Fibroblast of lung (primary cell): Measurements from ENCODE around the gene ABCA2. TPM values are rescaled to one million over a fixed set of nuclear protein-coding genes. Genes with fewer than 3 reads are reported as not detected.
A peak's percentile ranks its signal among the peaks of the same experiment; 100 is the strongest.

ENCODE experiments used
- DNase-seq, 2 donors: peaks; one replicate each; pipeline versions ENCODE4 v3.0.0 to v3.0.0-alpha.2; 2010; ENCODE audit warnings: low read depth in 2 of 2
- H2AFZ ChIP-seq: 2 replicates; pipeline ENCODE4 v1.5.1; 2012; ENCODE audit warnings: low read length, control low read depth, inconsistent platforms
- H3K27ac ChIP-seq: 2 replicates; pipeline ENCODE4 v1.5.1; 2011; ENCODE audit warnings: low read length, control low read depth; ENCODE audit not compliant: insufficient read depth
- H3K27me3 ChIP-seq: 2 replicates; pipeline ENCODE4 v1.5.1; 2011; ENCODE audit warnings: mild to moderate bottlenecking, low read length; ENCODE audit not compliant: control insufficient read depth, insufficient read depth
- H3K36me3 ChIP-seq: 2 replicates; pipeline ENCODE4 v1.5.1; 2011; ENCODE audit warnings: low read length; ENCODE audit not compliant: control insufficient read depth, insufficient read depth
- H3K4me1 ChIP-seq: 2 replicates; pipeline ENCODE4 v1.5.1; 2011; ENCODE audit warnings: low read length; ENCODE audit not compliant: control insufficient read depth, insufficient read depth; ENCODE audit errors: extremely low read depth
- H3K4me2 ChIP-seq: 2 replicates; pipeline ENCODE4 v1.5.1; 2011; ENCODE audit warnings: low read length, control low read depth; ENCODE audit not compliant: insufficient read depth; ENCODE audit errors: extremely low read depth
- H3K4me3 ChIP-seq, 4 experiments: fragments of 200-600 bp in 1 of 4; sonication (generic) in 1 of 4; replicated peaks in 1 of 4; 2 replicates each; pipeline ENCODE4 v1.5.1; 2011 to 2016; ENCODE audit warnings: low read length in 4 of 4, low read depth in 3 of 4, mild to moderate bottlenecking in 3 of 4, control low read depth in 2 of 4, inconsistent platforms in 1 of 4, mixed read lengths in 1 of 4; ENCODE audit not compliant: insufficient read depth in 1 of 4; ENCODE audit errors: control extremely low read depth in 1 of 4
- H3K79me2 ChIP-seq: 2 replicates; pipeline ENCODE4 v1.5.1; 2012; ENCODE audit warnings: mild to moderate bottlenecking, low read length, inconsistent platforms; ENCODE audit not compliant: control insufficient read depth, insufficient read depth
- H3K9ac ChIP-seq: 2 replicates; pipeline ENCODE4 v1.5.1; 2011; ENCODE audit warnings: mild to moderate bottlenecking, low read length, control low read depth; ENCODE audit not compliant: insufficient read depth
- H3K9me3 ChIP-seq: 2 replicates; pipeline ENCODE4 v1.5.1; 2012; ENCODE audit warnings: low read depth, low read length; ENCODE audit not compliant: control insufficient read depth, insufficient read depth
- H4K20me1 ChIP-seq: 2 replicates; pipeline ENCODE4 v1.5.1; 2011; ENCODE audit warnings: low read length; ENCODE audit not compliant: control insufficient read depth, insufficient read depth; ENCODE audit errors: extremely low read depth
- CTCF ChIP-seq, 2 donors: IDR thresholded peaks in 1 of 2; conservative IDR thresholded peaks in 1 of 2; 1 replicate in 1 of 2; 2 replicates in 1 of 2; pipeline ENCODE4 v1.5.1; 2011 to 2012; ENCODE audit warnings: low read length in 2 of 2, control low read depth in 1 of 2, inconsistent platforms in 1 of 2, low read depth in 1 of 2, mild to moderate bottlenecking in 1 of 2
- EZH2 ChIP-seq: IDR thresholded peaks from 2 replicates; pipeline ENCODE4 v1.5.1; 2012; ENCODE audit warnings: low read length, control low read depth, mild to moderate bottlenecking; ENCODE audit errors: missing control alignments
- polyA plus RNA-seq, 2 donors: library from polyadenylated mRNA; depleted of rRNA in 1 of 2; stranded (reverse) in 1 of 2; unstranded in 1 of 2; fragments of >200 nt; gene quantifications; 2 replicates each; pipeline ENCODE4 v1.2.1, GENCODE V29; 2011 to 2012; ENCODE audit warnings: missing spikeins in 1 of 2
- total RNA-seq: library from RNA; depleted of rRNA; stranded (reverse); fragments of >200 nt; gene quantifications from 2 replicates; pipeline ENCODE4 v1.2.1, GENCODE V29; 2014

Gene ABCA2
- total and polyA plus RNA-seq, 2 donors (not counting 1 experiment from before 2014, with no cell fraction given), result 8.5 to 21.8 TPM

- TF ChIP-seq CTCF (conservative IDR thresholded peaks at IDR 0.05 in 1 of 2, IDR thresholded peaks at IDR 0.05 in 1 of 2; ENCODE audit: low read depth in 1 of 2, low read length in 2 of 2), result no peak
- TF ChIP-seq EZH2, result no peak
- Histone ChIP-seq H2AFZ (no peak overlapping the region), H3K4me3 (no peak overlapping the region), H3K9me3 (no peaks in the 10 kb centered on the region), H3K27me3 (peaks cover 4% of the 10 kb centered on the region), H3K9ac (no peak overlapping the region), H3K27ac (no peak overlapping the region), H4K20me1 (no peaks in the 10 kb centered on the region), H3K4me1 (no peaks in the 10 kb centered on the region), H3K4me2 (no peak overlapping the region), H3K36me3 (no peaks in the 10 kb centered on the region), H3K79me2 (no peaks in the 10 kb centered on the region)
- DNase-seq, result no peak
Measured at GRCh38 chr9:136968333-136969127, 59.5 kb downstream of the ABCA2 start.

- no peak overlapping the region for H2AFZ ChIP-seq
Measured at GRCh38 chr9:136965771-136966484, 62.1 kb downstream of the ABCA2 start.

More at GRCh38 chr9:136965771-136966484, 62.1 kb downstream of the ABCA2 start:
- TF ChIP-seq EZH2 (no peak), CTCF (conservative IDR thresholded peaks at IDR 0.05 in 1 of 2, IDR thresholded peaks at IDR 0.05 in 1 of 2; ENCODE audit: low read depth in 1 of 2, low read length in 2 of 2) (no peak)
- no peak for DNase-seq
- Histone ChIP-seq H3K4me3 (peak overlapping the region in 1 of 4 experiments; percentile 1), H3K4me2 (no peak overlapping the region), H3K79me2 (no peaks in the 10 kb centered on the region), H3K27ac (no peak overlapping the region), H3K4me1 (no peaks in the 10 kb centered on the region), H4K20me1 (no peaks in the 10 kb centered on the region), H3K27me3 (peaks cover 4% of the 10 kb centered on the region), H3K9ac (no peak overlapping the region), H3K36me3 (no peaks in the 10 kb centered on the region), H3K9me3 (no peaks in the 10 kb centered on the region)
